ENCODE data around the gene ERRFI1.
A peak's percentile ranks its signal among the peaks of the same experiment; 100 is the strongest.
"Not testable (repeated sequence)": the region's sequence is repeated elsewhere in the genome, so short reads cannot be mapped to it uniquely, and the experiment has no call there.

The ERRFI1 gene, protein sequence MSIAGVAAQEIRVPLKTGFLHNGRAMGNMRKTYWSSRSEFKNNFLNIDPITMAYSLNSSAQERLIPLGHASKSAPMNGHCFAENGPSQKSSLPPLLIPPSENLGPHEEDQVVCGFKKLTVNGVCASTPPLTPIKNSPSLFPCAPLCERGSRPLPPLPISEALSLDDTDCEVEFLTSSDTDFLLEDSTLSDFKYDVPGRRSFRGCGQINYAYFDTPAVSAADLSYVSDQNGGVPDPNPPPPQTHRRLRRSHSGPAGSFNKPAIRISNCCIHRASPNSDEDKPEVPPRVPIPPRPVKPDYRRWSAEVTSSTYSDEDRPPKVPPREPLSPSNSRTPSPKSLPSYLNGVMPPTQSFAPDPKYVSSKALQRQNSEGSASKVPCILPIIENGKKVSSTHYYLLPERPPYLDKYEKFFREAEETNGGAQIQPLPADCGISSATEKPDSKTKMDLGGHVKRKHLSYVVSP

GRCh38 chr1:8026153-8026975 is at the start of gene ERRFI1:
Gene ERRFI1, minus strand, starts transcription at chr1:8026309. Its CDS starts 10,690 bp downstream, at chr1:8015619.
- peak within 1 kb of the TSS; percentile 86 for H3K4me3 ChIP-seq (ENCODE audit: low read depth, low read length)
- DNase-seq (ENCODE audit: low read depth), result peak; percentile 86

DNA sequence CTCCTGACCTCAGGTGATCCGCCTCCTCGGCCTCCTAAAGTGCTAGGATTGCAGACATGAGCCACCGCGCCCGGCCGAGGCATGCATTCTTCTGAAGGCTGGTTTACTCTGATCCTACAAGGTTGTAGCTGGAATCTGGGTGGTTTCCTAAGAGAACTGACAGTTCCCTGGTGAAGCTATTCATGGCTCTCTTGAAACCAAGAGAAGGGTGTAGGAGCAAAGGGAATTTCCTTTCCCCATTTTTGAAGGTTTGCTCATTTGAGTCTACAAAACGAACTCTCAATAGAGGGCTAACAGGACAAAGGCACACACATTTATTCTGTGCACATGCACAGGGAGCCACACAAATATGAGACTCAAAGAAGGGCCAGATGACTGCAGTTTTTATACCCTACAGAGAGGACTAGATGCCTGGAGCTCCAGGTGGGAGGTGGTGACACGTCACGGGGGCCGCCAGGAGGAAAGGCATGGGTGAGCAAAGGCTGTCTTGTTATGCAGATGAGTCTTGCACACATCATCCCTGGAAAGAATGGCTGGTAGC is 49.5 kb upstream of the ERRFI1 start:
- DNase-seq (ENCODE audit: low read depth), result no peak
- no peak overlapping the region for H3K4me3 ChIP-seq (ENCODE audit: low read depth, low read length)

- no peak overlapping the region for H3K4me3 ChIP-seq (ENCODE audit: low read depth, low read length)
- DNase-seq (ENCODE audit: low read depth), result no peak
Measured at GRCh38 chr1:8073112-8073855, 47.2 kb upstream of the ERRFI1 start.

DNA sequence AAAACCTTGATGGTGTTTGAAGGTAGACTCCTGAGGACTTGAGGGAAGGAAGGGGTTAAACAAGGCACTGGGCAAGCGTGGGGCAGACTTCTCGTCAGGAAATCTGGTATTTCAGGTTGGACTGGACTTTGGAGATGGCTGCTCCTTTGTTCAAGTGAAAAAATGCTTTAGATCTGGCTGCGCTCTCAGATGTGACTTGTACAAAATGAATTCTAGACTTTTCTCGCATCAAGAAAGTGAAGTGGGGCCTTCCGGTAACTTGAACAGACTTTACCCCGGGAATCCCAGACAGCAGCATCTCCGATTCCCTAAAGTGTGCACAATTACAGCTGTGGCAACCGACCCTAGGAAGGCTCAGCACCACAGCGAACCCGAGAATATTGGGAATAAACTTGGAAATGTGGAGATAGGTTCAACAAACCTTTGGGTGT is 44.3 kb upstream of the ERRFI1 start:
- H3K4me3 ChIP-seq (ENCODE audit: low read depth, low read length), result no peak overlapping the region
- DNase-seq (ENCODE audit: low read depth), result no peak

GRCh38 chr1:8069614-8070320 is 43.7 kb upstream of the ERRFI1 start:
- DNase-seq (ENCODE audit: low read depth); H3K4me3 ChIP-seq (ENCODE audit: low read depth, low read length): not testable (repeated sequence)

DNA sequence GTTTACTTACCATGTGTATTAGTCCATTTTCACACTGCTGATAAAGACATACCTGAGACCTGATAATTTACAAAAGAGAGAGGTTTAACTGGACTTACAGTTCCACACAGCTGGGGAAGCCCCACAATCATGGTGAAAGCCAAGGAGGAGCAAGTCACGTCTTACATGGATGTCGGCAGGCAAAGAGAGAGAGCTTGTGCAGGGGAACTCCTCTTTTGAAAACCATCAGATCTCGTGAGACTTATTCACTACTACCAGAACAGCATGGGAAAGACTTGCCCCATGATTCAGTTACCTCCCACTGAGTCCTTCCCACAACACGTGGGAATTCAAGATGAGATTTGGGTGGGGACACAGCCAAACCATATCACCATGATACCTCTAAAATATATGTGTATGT is 39.3 kb upstream of the ERRFI1 start:
- DNase-seq (ENCODE audit: low read depth), result no peak
- no peak overlapping the region for H3K4me3 ChIP-seq (ENCODE audit: low read depth, low read length)

- no peak for DNase-seq (ENCODE audit: low read depth)
- H3K4me3 ChIP-seq (ENCODE audit: low read depth, low read length), result no peak overlapping the region
Measured at GRCh38 chr1:8063298-8064036, 37.4 kb upstream of the ERRFI1 start.

DNA sequence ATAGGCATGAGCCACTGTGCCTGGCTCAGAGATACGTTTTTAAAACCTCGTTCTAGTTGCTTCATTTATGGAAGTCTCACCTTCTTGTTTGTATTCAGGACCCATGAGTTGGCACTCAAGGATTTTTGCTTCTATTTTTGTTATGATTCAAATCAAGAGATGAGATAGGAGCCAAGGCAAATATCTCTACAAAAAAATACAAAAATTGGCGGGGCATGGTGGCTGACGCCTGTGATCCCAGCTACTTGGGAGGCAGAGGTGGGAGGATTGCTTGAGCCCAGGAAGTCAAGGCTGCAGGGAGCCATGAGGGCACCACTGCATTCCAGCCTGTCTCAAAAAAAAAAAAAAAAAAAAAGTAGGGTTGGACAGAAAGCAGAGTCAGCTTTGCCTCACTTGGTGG is 36.8 kb upstream of the ERRFI1 start:
- no peak overlapping the region for H3K4me3 ChIP-seq (ENCODE audit: low read depth, low read length)
- no peak for DNase-seq (ENCODE audit: low read depth)

DNA sequence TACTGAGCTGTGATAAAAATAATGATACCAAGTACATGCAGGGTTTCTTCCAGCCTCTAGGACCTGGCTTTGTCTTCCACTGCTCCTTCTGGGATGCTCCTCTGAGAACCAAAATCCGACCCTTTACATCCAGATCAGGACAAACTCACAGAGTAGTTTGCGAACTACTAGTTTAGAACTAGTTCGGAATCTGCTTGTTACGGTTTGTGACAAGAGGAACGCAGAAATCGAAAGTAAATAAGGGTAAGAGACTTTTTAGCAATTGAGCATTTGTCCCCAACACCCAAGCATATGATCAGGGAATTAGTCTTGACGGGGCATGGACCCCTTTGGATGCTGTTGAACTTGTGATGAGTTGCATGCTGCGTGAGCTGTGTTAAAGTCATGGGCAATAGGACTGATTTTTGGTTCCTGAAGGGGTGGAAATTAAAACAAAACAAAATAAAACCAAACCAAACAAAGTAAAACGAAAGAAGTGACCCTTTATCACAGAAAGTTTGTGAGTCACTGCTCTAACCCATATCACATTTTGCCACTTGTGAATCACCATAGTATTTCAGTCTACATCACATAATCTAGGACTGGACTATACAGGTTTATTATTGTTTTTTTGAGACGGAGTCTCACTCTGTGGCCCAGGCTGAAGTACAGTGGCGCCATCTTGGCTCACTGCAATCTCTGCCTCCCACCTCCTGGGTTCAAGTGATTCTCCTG is 35.7 kb upstream of the ERRFI1 start:
- H3K4me3 ChIP-seq (ENCODE audit: low read depth, low read length), result no peak overlapping the region
- no peak for DNase-seq (ENCODE audit: low read depth)

GRCh38 chr1:8061210-8061609 is 35.1 kb upstream of the ERRFI1 start:
- no peak overlapping the region for H3K4me3 ChIP-seq (ENCODE audit: low read depth, low read length)
- DNase-seq (ENCODE audit: low read depth), result peak; percentile 94

DNA sequence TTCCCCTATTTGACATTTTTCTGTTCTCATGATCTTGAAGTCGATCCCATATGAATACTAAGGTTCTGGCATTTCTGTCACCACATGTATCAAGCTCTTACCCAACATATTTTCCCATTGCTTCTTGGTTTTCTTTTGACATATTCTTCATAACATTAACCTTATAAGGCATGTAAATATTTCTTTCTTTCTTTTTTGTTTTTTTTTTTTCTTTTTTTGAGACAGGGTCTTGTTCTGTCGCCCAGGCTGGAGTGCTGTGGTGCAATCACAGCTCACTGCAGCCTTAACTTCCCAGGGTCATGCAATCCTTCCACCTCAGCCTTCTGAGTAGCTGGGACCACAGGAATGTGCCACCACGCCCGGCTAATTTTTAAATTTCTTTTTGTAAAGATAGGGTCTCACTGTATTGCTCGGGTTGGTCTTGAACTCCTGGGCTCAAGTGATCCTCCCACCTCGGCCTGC is 33.1 kb upstream of the ERRFI1 start:
- no peak for DNase-seq (ENCODE audit: low read depth)
- no peak overlapping the region for H3K4me3 ChIP-seq (ENCODE audit: low read depth, low read length)

GRCh38 chr1:8057779-8058178 is 31.7 kb upstream of the ERRFI1 start:
- H3K4me3 ChIP-seq (ENCODE audit: low read depth, low read length); DNase-seq (ENCODE audit: low read depth): not testable (repeated sequence)

DNA sequence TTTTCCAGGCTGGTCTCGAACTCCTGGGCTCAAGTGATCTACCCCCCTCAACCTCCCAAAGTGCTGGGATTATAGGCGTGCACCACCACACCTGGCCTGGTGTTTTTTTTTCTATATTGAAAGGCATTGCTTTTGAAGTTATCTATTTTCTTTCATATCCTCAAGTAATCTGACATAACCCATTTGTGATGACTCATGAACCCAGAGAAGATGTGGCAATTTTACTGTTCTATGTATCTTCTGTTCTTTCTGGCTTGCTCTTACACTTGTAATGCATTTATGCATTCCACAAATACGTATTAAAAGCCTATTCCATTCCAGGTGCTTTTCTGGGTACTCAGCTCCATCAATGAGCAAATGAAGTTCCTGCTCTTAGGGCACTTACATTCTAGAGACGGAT is 29.9 kb upstream of the ERRFI1 start:
- DNase-seq (ENCODE audit: low read depth), result peak; percentile 63
- H3K4me3 ChIP-seq (ENCODE audit: low read depth, low read length), result no peak overlapping the region

DNA sequence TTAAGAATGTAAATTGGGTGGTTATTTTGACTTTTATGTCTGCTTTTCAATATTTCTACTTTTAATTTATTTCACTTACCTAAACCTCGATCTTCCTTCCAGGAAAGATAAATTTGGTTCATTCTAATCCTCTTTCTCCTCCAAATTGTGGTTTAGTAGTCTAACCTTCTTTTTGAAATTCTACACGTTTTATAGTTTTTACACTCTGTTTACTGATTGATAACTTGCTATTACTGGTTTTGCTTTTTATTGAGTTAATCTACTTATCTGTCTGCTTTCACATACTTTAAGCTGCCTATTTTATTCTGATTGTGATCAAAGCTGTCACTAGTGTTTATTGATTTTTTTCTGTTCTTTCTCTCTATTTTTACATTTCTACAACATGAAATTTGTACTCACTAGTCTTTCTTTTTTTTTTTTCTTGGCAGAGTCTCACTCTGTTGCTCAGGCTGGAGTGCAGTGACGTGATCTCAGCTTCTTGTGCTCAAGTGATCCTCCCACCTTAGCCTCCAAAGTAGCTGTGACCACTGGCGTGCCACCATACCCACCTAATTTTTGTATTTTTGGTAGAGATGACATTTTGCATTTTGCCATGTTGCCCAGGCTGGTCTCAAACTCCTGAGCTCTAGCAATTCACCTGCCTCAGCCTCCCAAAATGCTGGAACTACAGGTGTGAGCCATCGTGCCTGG is 27.9 kb upstream of the ERRFI1 start:
- no peak for DNase-seq (ENCODE audit: low read depth)
- no peak overlapping the region for H3K4me3 ChIP-seq (ENCODE audit: low read depth, low read length)

GRCh38 chr1:8051650-8052049 is 25.5 kb upstream of the ERRFI1 start:
- no peak overlapping the region for H3K4me3 ChIP-seq (ENCODE audit: low read depth, low read length)
- DNase-seq (ENCODE audit: low read depth), result no peak

GRCh38 chr1:8049229-8049628 is 23.1 kb upstream of the ERRFI1 start:
- H3K4me3 ChIP-seq (ENCODE audit: low read depth, low read length); DNase-seq (ENCODE audit: low read depth): not testable (repeated sequence)
